Upper lobe of left lung (tissue), 4 donors: ENCODE measurements around the gene C5orf47.

Experiments used
- POLR2A ChIP-seq, 4 donors: fragments of 450-650 bp; IDR thresholded peaks; one replicate each; pipeline ENCODE4 v1.5.1; 2016 to 2017; ENCODE audit warnings: antibody characterized with exemption in 4 of 4, mild to moderate bottlenecking in 2 of 4
- TF ChIP-seq, protein P1 (sequence below), 6 experiments: fragments of 450-650 bp in 4 of 6; fragments of 200-600 bp in 2 of 6; sonication (generic) in 2 of 6; IDR thresholded peaks; one replicate each; pipeline ENCODE4 v1.5.1; 2016 to 2019; ENCODE audit warnings: antibody characterized with exemption in 6 of 6

DNA sequence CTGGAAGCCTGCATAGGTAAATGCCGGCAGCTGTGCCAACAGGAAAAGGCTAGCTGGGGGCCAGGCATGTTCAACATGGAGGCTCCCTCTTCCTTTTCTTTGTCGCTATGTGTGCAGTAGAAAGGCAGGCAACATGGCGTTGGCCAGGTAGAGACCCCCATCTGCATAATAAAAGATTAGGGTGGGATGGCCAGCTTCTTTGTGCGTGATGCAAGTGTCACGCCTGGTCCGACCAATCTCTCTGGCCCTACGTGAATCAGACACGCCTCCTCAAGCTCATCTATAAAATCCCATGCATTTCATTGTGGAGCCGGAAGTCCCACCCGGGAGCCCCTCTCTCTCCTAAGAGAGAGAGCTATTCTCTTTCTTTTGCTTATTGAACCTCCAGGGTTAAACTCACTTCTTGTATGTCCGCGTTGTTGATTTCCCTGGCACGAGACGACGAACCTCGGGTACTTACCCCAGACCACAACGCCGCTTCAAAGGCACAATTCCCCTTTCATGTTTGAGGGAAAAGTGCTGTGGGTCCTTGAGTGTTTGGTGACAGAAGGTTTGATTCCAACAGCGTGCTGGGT is 25.0 kb upstream of the C5orf47 start:
- peak in 2 of 4 donors; percentile 17 to 27 for TF ChIP-seq POLR2A (IDR thresholded peaks at IDR 0.05)
- TF ChIP-seq, protein P1, sequence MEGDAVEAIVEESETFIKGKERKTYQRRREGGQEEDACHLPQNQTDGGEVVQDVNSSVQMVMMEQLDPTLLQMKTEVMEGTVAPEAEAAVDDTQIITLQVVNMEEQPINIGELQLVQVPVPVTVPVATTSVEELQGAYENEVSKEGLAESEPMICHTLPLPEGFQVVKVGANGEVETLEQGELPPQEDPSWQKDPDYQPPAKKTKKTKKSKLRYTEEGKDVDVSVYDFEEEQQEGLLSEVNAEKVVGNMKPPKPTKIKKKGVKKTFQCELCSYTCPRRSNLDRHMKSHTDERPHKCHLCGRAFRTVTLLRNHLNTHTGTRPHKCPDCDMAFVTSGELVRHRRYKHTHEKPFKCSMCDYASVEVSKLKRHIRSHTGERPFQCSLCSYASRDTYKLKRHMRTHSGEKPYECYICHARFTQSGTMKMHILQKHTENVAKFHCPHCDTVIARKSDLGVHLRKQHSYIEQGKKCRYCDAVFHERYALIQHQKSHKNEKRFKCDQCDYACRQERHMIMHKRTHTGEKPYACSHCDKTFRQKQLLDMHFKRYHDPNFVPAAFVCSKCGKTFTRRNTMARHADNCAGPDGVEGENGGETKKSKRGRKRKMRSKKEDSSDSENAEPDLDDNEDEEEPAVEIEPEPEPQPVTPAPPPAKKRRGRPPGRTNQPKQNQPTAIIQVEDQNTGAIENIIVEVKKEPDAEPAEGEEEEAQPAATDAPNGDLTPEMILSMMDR (IDR thresholded peaks at IDR 0.05): no peak
